ENCODE results near the gene NSD2.

GRCh38 chr4:1939664-1940509, 68.7 kb downstream of the NSD2 start:
- no peak for TF ChIP-seq CTCF (IDR thresholded peaks at IDR 0.05; ENCODE audit: insufficient read depth, low read length)
- TF ChIP-seq POLR2AphosphoS5 (IDR thresholded peaks at IDR 0.05; ENCODE audit: low read depth) = no peak
